HS-27A (cell line): Measurements from ENCODE around the gene FREM2.
A peak's percentile ranks its signal among the peaks of the same experiment; 100 is the strongest.

Experiments used
- DNase-seq: peaks from one replicate; pipeline ENCODE4 v3.0.0-alpha.2; 2012; ENCODE audit warnings: low read depth, missing footprints

Gene FREM2

DNA sequence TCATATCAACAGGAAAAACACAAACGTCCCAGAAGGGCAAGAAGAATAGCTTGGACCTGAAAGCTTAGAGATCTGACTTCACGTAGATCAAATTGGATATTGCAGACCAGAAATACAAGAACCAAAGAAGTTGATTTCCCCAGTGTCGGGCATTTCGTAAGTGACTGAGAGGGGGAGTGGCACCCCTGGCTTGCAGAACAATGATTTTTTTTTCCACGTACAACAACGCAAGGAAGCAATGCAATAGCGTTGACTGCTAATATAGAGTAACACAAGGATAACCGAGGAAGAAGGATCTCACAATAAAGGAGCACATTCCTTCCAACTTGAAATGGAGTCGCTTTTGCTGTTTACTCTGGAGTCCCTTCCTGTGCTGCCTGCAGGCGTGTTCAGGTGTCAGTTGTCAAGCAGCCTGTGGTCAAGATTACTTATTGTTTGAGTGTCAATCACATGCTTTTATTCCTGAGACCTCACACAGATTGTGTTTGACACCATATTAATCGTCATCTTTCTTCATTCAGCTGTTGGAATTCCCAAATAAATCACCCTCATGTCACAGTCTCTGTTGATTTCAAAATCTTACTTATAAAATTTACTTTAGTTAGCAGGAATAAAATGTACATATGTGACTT is 139.4 kb downstream of the FREM2 start:
- DNase-seq: no peak

DNA sequence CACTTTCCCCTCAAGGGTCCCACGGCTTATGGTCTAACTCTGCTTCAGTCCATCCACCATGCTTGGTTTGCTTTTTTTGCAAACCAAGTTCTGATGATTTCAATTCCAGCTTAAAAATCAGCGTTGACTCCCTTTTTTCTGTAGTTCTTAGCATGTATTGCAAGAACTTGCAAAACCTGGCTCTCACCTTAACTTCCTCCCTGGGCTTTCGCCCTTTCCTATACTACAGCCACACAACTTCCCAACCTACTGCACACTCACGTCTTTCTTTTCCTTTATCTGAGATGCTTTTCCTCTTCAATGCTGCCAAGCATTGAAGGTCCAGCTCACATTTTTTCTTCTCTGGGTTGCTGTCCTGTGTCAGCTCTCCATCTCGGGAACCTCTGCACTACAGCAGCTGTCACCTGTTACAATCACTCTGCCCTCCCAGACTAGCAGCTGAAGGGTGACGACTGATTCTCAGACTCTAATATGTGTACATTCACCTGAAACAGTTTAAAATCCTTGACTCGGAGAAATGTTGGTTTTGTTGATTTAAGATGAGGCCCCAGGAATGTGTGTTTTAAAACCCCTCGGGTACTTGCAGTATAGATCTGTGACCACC is 143.7 kb downstream of the FREM2 start:
- DNase-seq: no peak

DNA sequence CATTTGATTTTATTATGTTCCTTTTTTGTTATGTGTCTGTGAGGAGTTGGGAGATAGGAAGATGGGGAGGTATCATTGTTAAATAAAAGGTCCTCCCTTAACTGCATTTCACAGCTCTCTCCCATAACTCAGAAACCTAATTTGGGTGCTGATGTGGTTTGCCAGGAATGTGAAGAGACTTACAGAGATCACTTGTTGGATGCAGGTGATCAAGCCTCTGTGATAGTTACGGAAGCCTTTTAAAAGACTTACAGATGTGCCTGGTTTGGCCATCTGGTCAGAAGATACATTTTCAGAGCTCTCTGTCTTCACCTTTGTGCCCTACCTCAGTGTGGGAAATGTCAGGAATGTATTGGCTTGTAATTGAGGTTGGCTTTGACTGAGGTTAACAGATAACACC is 157.7 kb downstream of the FREM2 start:
- DNase-seq: no peak

DNA sequence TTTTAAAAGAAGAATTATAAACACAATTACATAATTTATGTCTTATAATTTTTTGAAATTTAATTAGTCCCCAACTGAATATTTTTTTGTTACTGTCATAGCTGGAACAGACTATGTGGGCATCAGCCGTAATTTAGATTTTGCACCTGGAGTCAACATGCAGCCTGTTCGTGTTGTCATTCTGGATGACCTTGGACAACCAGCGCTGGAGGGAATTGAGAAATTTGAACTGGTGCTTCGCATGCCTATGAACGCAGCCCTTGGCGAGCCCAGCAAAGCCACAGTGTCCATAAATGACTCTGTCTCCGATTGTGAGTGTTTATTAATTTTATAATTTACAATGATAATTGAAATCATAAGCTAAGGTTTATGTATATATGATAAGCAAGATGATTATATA is 161.5 kb downstream of the FREM2 start:
- no peak for DNase-seq

DNA sequence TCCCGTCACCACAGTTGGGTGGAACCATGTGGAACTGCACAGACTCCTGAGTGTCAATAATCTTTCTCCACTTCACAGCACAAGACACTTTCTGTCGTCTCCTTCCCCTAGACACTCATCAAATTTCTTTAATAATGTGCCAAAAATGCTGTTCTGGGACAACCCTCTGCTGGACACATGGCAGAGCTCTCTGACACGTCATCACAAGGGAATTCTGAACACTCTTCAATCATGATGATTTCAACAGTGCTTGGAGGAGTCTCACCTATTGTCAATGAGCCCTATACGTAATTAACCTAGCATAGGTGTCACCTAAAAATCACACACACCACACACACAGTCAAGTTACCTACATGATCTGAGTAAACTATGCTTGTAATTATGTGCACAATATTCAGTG is 162.4 kb downstream of the FREM2 start:
- DNase-seq: no peak

DNA sequence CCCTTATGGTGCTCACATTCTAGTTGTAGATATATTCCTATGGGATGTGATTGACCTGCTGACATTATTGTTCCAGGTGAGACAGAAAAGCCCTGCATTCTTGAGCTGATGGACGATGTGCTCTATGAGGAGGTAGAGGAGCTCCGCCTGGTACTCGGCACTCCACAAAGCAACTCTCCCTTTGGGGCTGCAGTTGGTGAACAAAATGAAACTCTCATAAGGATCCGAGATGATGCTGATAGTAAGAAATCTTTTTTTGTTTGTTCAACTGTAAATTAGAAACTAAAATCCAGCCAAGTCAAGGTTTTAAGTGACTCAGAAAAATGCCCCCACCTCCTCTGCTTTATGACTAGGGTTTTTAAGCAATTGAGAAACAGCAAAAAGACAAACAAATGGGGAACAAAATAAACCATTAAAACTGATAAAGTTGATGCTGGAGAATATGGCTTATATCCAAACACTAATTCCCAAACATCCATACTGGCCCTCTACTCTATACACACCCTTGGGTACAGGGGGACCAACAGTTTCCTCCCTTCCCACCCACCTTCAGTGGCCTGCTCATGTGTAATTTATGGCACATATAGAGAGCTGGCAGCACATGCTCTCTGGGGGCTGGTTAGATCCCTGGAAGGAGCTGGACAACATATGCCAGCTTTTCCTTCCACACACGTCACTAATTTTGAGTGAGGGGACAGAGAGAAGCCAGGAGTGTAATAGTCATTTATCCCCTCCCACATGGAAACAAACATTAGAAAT is 164.2 kb downstream of the FREM2 start:
- no peak for DNase-seq

DNA sequence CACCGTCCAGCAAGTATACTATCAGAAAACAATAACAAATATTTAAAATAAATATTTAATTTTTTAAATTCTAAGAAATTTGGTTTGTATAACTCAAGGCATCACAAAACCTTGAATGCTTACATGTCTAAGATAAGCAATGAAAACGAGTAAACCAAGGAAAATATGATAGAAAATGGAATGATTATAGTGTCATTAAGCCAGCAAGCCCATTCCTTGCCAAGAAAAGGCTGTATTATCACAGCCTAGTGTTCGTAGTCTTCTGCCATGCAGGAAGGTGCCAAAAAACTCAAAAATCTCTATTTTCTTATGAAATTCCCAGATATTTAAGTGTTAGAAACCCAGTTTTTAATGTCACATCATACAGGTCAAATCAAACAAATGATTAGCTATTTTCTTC is 167.3 kb downstream of the FREM2 start:
- no peak for DNase-seq

DNA sequence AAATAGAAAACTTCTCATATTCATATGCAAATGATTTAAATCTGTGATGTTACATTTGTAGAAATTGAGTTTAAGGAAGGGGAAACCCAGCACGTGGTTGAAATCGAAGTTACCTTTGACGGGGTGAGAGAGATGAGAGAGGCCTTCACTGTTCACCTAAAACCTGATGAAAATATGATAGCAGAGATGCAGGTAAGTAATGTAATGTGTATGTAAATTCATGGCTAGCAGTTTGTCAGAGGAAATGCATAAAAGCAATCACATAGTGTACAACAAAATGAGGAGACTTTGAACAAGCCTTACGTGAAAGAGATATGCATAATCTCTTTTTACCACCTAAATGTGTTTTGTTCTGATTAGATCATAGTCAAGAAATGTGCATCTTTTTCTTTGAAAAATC is 169.2 kb downstream of the FREM2 start:
- DNase-seq: no peak

DNA sequence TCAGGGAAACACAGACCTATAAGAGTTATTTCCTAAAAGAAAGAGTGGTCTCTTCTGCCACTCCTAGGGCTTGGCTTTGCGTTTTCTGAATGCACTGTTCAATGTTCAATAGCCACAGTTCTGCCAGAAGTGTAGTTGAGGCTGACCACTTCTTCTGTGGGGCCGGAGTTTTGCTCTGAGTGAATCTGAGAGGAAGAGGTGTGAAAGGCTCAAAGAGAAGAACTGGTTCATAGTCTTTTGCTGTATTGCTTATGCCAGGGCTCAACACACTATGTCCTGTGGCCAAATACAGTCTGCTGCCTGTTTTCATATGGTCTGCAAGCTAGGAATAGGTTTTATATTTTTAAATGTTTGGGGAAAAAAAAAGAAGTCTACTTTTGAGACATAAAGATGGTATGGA is 175.6 kb downstream of the FREM2 start:
- no peak for DNase-seq

DNA sequence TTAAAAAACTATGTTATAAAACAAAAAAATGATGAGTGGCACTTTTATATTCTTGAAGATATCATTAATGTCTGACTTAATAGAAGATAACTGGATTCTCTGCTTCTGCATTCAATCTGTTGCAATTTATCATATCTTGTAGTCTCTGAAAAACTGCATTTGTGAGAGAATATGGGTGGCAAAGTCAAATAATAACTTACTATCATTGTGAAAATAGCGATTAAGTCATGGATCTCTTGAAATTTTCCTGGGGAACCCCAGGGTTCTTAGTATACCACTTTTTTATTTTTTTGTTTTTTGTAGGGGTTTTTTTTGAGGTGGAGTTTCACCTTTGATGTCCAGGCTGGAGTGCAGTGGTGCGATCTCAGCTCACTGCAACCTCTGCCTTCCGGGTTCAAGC is 176.7 kb downstream of the FREM2 start:
- no peak for DNase-seq

DNA sequence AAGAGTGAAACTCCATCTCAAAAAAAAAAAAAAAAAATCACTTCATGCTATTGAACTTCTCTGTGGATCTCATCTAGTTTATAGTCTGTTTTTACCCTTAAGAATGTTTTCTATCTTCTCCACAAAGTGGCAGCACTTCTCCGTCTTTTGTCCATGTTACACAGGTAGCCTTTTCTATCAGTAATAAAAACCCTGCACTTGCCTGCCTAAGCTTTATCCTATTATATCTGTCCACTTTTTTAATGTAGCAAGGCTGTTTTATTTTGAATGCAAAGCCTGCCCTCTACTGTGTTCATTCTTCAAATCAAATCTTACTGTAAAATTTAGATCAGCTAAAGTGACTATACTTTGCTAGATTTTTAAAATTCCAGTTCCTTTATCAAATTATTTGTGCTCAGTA is 179.8 kb downstream of the FREM2 start:
- DNase-seq: no peak

DNA sequence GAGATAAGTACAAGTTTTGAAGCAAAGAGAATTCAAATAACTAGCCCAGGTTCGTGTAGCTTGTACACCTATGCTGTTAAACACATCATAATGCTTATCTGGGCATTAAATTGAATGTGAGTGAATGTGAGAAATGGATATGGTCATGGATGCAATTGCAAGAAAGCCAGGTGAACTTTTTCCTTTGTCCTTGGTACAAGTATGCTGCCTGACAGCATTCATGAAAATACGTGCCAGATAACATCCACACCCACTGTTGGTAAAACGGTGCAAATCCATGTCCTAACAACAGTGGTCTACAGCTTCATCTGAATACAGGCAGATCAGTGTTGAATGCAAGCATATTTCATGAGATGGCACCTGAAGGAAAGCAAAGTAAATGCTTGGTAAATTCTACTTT is 181.5 kb downstream of the FREM2 start:
- no peak for DNase-seq

DNA sequence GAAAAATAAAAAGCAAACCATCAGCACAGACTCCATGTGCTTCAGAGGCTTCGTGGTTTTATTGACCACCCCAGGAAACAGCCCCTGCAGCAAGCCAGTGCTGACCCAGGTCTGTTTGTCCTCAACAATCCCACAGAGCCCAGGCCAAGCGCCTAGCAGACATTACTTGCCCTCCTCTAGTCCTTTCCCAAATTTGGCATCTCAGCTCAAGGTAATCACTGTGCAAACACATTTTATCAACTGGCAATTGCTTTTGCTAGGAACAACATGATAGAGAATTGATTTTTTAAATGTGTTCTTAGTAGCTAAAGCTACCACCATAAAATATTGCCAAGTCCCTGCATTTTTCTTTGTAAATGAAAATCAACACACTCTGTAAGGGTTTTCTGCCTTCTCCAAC is 182.0 kb downstream of the FREM2 start:
- no peak for DNase-seq

DNA sequence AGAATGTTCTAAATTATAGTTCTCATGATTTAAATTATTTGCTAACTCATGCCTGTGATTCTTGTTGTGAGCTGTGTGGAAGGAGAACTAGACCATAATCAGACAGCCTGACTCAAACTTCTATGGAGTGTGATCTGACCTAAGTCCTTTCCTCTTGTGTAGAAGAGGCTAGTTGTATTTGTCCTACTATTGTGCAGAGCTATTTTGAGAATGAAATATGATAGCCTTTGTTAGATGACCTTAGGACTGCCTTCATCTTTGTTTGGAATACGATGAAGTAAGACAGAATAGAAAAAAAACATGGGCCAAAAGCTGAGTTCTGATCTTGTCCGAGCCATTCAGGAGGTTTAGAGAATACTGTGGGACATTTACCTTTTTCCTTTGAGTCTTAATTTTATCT is 184.4 kb downstream of the FREM2 start:
- DNase-seq: no peak

DNA sequence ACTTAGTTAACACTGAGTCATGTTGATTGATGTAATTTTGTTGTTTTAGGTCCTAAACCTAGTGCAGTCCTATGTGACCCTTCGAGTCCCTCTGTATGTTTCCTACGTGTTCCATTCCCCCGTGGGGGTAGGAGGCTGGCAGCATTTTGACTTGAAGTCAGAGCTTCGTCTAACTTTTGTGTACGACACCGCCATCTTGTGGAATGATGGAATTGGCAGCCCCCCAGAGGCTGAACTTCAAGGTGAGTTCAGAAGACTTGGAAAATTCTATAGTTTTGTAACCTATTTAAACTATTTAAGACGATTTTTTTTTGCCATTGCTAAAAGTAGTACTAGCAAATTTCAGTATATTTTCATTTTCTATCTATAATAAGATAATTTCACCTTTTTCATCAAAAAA is 185.8 kb downstream of the FREM2 start:
- DNase-seq: no peak

DNA sequence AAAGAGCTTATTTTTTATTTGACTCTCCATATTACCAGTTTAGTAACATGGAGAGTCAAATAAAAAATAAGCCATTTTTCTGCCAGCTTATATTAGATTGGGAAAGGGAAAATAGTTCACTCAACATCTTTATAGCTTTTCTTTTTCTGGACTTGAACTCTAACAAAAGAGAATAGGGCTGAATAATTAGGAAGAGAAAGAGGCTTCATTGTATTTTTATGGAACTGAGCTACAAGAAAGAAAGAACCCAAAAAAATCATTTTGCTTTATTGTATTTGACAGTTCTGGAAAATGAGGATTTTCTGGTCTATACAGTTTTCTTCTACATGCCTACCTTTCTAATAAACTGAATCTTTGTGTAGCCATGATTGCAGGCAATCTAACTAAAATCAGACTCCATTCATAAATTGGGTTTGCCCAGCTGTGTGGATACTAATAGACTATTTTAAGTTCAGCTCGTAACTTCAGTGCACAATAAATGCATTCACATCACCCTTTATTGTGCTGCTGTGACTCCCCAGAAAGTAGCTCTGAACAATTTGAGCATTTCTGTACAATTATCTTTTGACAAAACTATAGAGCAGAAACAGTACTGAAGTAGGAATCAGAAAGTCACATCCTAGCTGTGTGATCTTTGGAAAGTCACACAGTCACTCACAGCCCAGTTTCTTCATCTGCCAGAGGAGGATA is 188.5 kb downstream of the FREM2 start:
- DNase-seq: no peak

DNA sequence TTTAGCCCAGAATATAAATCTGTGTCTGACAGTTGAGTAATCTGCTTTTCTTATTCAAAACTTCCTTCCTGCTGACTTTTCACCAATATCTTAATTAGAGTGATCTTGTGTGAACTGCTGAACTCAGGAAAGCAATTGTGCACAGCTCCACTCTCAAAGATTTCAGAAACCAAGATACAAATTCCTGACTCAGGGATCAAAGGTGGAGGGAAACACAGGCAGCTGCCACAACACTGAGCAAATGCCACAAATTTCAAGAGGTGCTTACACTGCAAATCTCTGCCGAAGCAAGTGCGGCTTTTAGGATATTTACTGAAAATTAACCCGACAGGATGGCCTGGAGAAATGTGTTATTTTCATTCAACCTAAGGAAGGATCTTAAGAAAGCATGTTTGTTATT is 192.4 kb downstream of the FREM2 start:
- DNase-seq: no peak

DNA sequence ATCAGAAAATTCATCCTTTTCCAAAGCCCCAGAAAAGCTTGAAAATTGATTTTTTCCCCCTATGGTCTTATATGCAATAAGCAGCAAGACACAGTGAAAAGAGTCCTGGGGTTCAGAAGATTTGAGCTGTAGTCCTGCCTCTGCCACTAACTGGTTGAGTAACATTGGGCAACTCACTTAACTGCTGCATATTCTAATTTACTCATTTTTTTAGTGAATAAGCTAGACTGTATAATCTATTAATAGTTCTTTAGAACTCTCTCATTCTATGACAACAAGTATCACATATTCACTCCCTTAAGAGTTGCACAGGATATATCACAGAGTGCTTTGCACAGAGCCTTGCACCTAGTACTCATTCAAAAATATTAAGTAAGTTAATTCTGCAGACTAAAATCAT is 192.9 kb downstream of the FREM2 start:
- no peak for DNase-seq

DNA sequence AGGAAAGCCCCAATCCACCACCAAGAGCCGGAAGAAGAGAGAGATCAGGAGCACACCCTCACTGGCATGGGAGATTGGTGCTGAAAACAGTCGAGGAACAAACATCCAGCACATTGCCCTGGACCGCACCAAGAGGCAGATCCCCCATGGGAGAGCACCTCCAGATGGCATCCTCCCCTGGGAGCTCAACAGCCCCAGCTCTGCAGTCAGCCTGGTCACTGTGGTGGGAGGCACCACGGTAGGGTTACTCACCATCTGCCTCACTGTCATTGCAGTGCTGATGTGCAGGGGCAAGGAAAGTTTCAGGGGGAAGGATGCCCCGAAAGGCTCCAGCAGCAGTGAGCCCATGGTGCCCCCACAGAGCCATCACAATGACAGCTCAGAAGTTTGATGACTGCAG is 193.5 kb downstream of the FREM2 start:
- DNase-seq: no peak

DNA sequence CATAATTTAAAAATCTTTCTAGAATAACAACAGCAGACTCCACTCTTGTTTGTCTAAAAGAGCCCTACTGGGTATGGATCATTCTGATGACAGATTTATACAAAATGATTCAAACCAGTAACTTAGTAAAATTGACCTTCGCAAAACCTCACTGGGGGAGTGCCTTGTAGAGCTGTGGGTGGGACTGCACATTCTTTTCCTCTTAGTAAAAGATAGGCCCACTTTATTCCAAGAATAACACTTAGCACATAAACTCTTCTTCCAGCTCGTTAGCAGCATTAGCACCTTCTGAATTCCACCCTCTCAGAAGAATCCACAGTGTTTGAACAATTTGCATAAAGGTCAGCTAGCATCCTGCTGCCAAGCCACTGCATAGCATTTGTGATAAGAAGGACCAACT is 196.9 kb downstream of the FREM2 start:
- DNase-seq: peak; percentile 29

DNA sequence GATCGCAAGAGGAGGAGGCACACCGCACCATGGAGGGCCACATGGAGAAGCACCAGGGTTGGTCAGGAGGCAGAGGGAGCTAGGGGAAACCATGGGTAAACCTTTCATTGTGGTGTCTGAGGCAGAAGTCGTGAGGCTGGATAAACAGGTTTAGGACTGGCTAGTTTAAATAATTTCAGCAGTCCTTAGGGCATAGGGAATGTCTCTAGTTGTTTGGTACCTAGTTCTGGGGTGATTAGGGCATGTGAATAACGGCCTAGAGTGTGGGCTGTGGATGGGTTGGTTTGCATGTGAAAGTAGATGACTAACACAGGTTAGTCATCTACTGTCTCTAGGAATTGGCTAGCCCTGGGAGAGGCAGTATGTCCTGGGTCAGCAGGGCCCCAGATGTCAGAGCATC is 201.4 kb downstream of the FREM2 start:
- DNase-seq: no peak

DNA sequence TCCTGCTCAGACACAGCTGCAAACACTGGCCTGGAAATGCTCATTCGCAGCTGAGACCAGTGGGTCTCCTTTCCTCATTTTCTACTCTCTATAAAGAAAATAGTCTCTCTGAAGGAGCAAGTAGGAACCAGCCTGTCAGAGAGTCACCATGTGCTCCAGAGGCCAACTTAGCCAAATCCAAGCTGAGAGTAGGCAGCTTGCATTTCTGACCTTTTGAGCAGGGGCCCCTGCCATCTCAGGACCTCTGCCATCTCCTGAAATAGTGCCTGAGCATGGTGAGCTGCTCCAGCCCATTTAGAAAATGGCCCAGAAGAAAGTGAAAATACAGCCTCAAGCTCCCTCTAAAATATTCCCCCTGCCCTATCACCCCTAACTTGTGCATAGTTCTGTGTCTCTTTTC is 208.2 kb downstream of the FREM2 start:
- no peak for DNase-seq

DNA sequence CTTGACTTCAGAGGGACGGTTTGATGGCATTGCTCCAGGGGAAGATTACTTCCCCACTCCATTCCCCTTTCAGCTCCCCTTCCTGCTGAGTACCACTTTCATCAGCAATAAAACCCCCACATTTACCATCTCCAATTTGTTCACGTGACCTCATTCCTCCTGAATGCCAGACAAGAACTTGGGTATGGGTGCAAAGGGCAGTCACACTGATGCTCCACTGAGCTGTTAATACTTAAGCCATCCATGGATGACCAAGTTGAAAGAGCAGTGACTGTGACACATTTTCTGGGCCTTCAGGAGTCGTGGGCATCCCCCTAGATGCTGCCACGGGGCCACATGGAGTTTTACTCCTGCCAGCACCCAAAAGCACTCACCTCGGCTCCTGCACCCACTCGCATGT is 210.6 kb downstream of the FREM2 start:
- DNase-seq: no peak
